Endodermal cell (in vitro differentiated cells): ENCODE results near the gene LSR. TPM values are rescaled to one million over a fixed set of nuclear protein-coding genes. Genes with fewer than 3 reads are reported as not detected.
A peak's percentile ranks its signal among the peaks of the same experiment; 100 is the strongest.
"Not testable (repeated sequence)": the region's sequence is repeated elsewhere in the genome, so short reads cannot be mapped to it uniquely, and the experiment has no call there.

Source experiments
- DNase-seq: peaks from one replicate; pipeline ENCODE4 v3.0.0-alpha.2; 2017
- H3K27ac ChIP-seq: 2 replicates; pipeline ENCODE4 v1.5.1; 2013; ENCODE audit warnings: mild to moderate bottlenecking, low read depth, low read length, moderate library complexity
- H3K27me3 ChIP-seq: 2 replicates; pipeline ENCODE4 v1.6.1; 2013; ENCODE audit warnings: mild to moderate bottlenecking, low read length, moderate library complexity; ENCODE audit not compliant: insufficient read depth, control insufficient read depth, poor library complexity, severe bottlenecking
- H3K36me3 ChIP-seq: 2 replicates; pipeline ENCODE4 v1.7.0; 2013; ENCODE audit warnings: mild to moderate bottlenecking, low read length, moderate library complexity; ENCODE audit not compliant: control insufficient read depth, insufficient read depth
- H3K4me1 ChIP-seq: one replicate; pipeline ENCODE4 v1.7.0; 2013; ENCODE audit warnings: low read length; ENCODE audit not compliant: control insufficient read depth, insufficient read depth
- H3K4me3 ChIP-seq: 2 replicates; pipeline ENCODE4 v1.5.1; 2013; ENCODE audit warnings: mild to moderate bottlenecking, low read length, moderate library complexity
- H3K9ac ChIP-seq: 2 replicates; pipeline ENCODE4 v1.6.1; 2013; ENCODE audit warnings: mild to moderate bottlenecking, low read length, moderate library complexity; ENCODE audit not compliant: poor library complexity, severe bottlenecking; ENCODE audit errors: extremely low read depth
- H3K9me3 ChIP-seq: 2 replicates; pipeline ENCODE4 v1.6.1; 2013; ENCODE audit warnings: mild to moderate bottlenecking, low read length, moderate library complexity; ENCODE audit not compliant: control insufficient read depth
- H3K27ac Mint-ChIP-seq: 2 replicates; pipeline ENCODE4 v1.8.0; 2020; ENCODE audit warnings: mixed read lengths
- H3K27me3 Mint-ChIP-seq: 2 replicates; pipeline ENCODE4 v1.8.0; 2021; ENCODE audit warnings: mild to moderate bottlenecking, mixed read lengths; ENCODE audit not compliant: insufficient read depth
- H3K36me3 Mint-ChIP-seq: 2 replicates; pipeline ENCODE4 v1.8.0; 2020; ENCODE audit warnings: low read depth, mixed read lengths
- H3K4me1 Mint-ChIP-seq: 2 replicates; pipeline ENCODE4 v1.8.0; 2020; ENCODE audit warnings: mixed read lengths
- H3K4me3 Mint-ChIP-seq: 2 replicates; pipeline ENCODE4 v1.8.0; 2020; ENCODE audit warnings: mild to moderate bottlenecking, moderate library complexity, mixed read lengths
- H3K9me3 Mint-ChIP-seq: 2 replicates; pipeline ENCODE4 v1.8.0; 2020; ENCODE audit warnings: mild to moderate bottlenecking, mixed read lengths
- WGBS, 2 experiments: methylation state at CpG; one replicate each; pipeline versions ENCODE4 v1.1.5 to v1.1.7; 2013; ENCODE audit warnings: missing lambda C conversion rate in 2 of 2, mixed read lengths in 1 of 2; ENCODE audit not compliant: insufficient coverage in 1 of 2, insufficient read length in 1 of 2; 5-methylcytosine and 5-hydroxymethylcytosine counted together
- total RNA-seq, 2 donors: library from RNA; stranded (reverse); fragmentation: NEBNext Ultra II Directional in 1 of 2; extraction: Animal tissue kit (Norgen Biotek cat#: 25700) in 1 of 2; gene quantifications; 2 replicates in 1 of 2; 3 replicates in 1 of 2; pipeline ENCODE4 v1.2.1, GENCODE V29; 2021
- TF ChIP-seq, protein P1 (sequence below): fragments of 200-600 bp; sonication (generic); conservative IDR thresholded peaks from 2 replicates; pipeline ENCODE4 v1.5.0; 2021; ENCODE audit warnings: antibody characterized with exemption, mild to moderate bottlenecking

LSR gene
- total RNA-seq, 2 donors from 2014 or later: 112 to 170 TPM

DNA sequence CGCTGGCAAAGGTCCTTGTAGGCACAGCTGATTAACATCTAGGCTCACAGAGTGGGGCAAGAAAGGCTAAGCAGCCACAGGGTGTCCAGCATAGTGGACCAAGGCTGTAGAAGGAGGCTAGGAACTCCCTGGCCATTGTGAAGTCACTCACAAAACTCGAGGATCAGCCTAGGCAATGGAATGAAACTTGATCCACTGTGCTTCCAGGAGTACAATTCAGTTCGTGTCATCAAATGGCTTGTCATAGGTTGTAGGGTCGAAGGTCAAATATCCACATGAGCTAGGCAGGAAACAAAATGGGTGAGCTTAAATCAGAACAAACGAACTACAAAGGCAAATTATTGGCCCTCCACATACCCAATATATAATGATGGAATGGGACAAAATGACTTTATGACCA lies 15.9 kb upstream of the LSR start:
- Histone ChIP-seq H3K27ac (no peak overlapping the region), H3K4me3 (no peak overlapping the region), H3K9ac (no peak overlapping the region), H3K27me3 (no peaks in the 10 kb centered on the region), H3K9me3 (peaks cover 5% of the 10 kb centered on the region), H3K4me1 (peaks cover 3% of the 10 kb centered on the region), H3K36me3 (no peaks in the 10 kb centered on the region)
- H3K4me3 Mint-ChIP-seq: no peak overlapping the region
- TF ChIP-seq, protein P1, sequence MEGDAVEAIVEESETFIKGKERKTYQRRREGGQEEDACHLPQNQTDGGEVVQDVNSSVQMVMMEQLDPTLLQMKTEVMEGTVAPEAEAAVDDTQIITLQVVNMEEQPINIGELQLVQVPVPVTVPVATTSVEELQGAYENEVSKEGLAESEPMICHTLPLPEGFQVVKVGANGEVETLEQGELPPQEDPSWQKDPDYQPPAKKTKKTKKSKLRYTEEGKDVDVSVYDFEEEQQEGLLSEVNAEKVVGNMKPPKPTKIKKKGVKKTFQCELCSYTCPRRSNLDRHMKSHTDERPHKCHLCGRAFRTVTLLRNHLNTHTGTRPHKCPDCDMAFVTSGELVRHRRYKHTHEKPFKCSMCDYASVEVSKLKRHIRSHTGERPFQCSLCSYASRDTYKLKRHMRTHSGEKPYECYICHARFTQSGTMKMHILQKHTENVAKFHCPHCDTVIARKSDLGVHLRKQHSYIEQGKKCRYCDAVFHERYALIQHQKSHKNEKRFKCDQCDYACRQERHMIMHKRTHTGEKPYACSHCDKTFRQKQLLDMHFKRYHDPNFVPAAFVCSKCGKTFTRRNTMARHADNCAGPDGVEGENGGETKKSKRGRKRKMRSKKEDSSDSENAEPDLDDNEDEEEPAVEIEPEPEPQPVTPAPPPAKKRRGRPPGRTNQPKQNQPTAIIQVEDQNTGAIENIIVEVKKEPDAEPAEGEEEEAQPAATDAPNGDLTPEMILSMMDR: no peak
- H3K36me3 Mint-ChIP-seq: no peaks in the 10 kb centered on the region
- 81 to 86% methylated on average over 3 to 4 of the region's 5 CpGs for whole genome bisulfite sequencing, 2 experiments
- H3K4me1 Mint-ChIP-seq: no peaks in the 10 kb centered on the region
- no peak for DNase-seq
- no peak overlapping the region for H3K27ac Mint-ChIP-seq
- no peaks in the 10 kb centered on the region for H3K27me3 Mint-ChIP-seq
- peaks cover 18% of the 10 kb centered on the region for H3K9me3 Mint-ChIP-seq

DNA sequence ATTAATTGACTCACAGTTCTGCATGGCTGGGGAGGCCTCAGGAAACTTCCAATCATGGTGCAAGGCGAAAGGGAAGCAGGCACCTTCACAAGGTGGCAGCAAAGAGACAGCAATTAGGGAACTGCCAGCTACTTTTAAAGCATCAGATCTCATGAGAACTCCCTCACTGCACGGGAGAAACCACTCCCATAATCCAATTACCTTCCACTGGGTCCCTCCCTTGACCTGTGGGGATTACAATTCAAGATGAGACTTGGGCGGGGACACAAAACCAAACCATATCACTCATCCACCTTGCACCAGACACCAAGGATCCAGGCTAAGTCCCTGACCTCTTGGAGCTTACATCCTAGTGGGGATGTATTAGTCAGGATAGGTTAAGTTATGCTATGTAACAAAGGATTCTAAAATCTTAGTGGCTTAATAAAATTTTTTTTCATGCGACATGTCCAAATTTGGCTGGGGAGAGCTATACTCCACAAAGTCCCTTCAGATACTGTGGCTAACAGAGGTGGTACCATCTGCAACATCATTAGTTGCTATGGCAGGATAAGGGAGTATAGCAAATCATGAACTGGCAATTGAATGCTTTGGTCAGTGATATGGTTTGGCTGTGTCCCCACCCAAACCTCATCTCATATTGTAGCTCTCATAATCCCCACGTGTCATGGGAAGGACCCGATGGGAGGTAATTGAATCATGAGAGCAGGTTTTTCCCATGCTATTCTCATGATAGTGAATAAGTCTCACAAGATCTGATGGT lies 12.0 kb upstream of the LSR start:
- Mint-ChIP-seq H3K36me3 (no peaks in the 10 kb centered on the region), H3K4me1 (no peaks in the 10 kb centered on the region), H3K27ac (no peak overlapping the region), H3K27me3 (no peaks in the 10 kb centered on the region), H3K4me3 (no peak overlapping the region), H3K9me3 (peaks cover 39% of the 10 kb centered on the region)
- DNase-seq: no peak
- H3K27me3 ChIP-seq: no peaks in the 10 kb centered on the region
- no peak overlapping the region for H3K9ac ChIP-seq
- no peak overlapping the region for H3K4me3 ChIP-seq
- 63 to 79% methylated on average over 3 to 6 of the region's 6 CpGs for WGBS, 2 experiments
- H3K4me1 ChIP-seq: no peaks in the 10 kb centered on the region
- H3K36me3 ChIP-seq: no peaks in the 10 kb centered on the region
- H3K27ac ChIP-seq: no peak overlapping the region
- peaks cover 24% of the 10 kb centered on the region for H3K9me3 ChIP-seq
- TF ChIP-seq, protein P1: peak; percentile 51

DNA sequence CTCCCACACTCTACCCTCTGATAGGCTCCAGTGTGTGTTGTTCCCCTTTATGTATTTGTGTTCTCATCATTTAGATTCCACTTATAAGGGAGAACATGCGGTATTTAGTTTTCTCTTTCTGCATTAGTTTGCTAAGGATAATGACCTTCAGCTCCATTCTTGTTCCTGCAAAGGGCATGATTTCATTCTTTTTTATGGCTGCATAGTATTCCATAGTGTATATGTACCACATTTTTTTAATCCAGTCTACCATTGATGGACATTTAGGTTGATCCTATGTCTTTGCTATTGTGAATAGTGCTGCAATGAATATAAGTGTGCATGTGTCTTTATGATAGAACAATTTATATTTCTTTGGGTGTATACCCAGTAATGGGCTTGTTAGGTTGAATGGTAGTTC lies 9.2 kb upstream of the LSR start:
- peaks cover 27% of the 10 kb centered on the region for H3K9me3 ChIP-seq
- not testable (repeated sequence) for H3K27me3 ChIP-seq, H3K9ac ChIP-seq, H3K4me3 Mint-ChIP-seq, H3K27ac Mint-ChIP-seq, H3K27ac ChIP-seq, H3K36me3 Mint-ChIP-seq, H3K4me3 ChIP-seq, DNase-seq, H3K36me3 ChIP-seq, H3K27me3 Mint-ChIP-seq, H3K4me1 Mint-ChIP-seq, H3K4me1 ChIP-seq
- WGBS, 2 experiments: 80 to 100% methylated on average over 1 of the region's 1 CpG
- peaks cover 41% of the 10 kb centered on the region for H3K9me3 Mint-ChIP-seq
